ENCODE results near the gene TBX20. TPM values are rescaled to one million over a fixed set of nuclear protein-coding genes. Genes with fewer than 3 reads are reported as not detected.

TBX20 gene
- total and polyA plus RNA-seq, 7 donors = not detected

GRCh38 chr7:35259523-35259908 lies 5.6 kb upstream of the TBX20 start:
- Histone ChIP-seq H3K36me3 (ENCODE audit: insufficient read depth in 1 of 2, low read depth in 1 of 2) (no peaks in the 10 kb centered on the region), H3K27ac (no peak overlapping the region), H3K4me3 (no peak overlapping the region), H3K9me3 (no peaks in the 10 kb centered on the region), H3K4me1 (no peaks in the 10 kb centered on the region), H3K27me3 (ENCODE audit: insufficient read depth in 3 of 3, low read length in 2 of 3) (peaks cover 0 to 98% (median 54%) of the 10 kb centered on the region in 3 donors)
- intact Hi-C loops (cut with DNase I) = no loop called here
- TF ChIP-seq CTCF (IDR thresholded peaks at IDR 0.05) = no peak
- 13 to 19% (median 16%) methylated on average over 6 of the region's 6 CpGs for WGBS, 3 donors
- DNase-seq (no peak), ATAC-seq (no peak)

GRCh38 chr7:35258868-35259522 lies 5.1 kb upstream of the TBX20 start:
- no peaks in the 10 kb centered on the region for H3K9me3 ChIP-seq
- peaks cover 0 to 100% (median 59%) of the 10 kb centered on the region in 3 donors for H3K27me3 ChIP-seq (ENCODE audit: insufficient read depth in 3 of 3, low read length in 2 of 3)
- WGBS, 3 donors = 12 to 14% (median 12%) methylated on average over 27 of the region's 27 CpGs
- intact Hi-C loops (cut with DNase I) = no loop called here
- no peaks in the 10 kb centered on the region for H3K4me1 ChIP-seq
- no peak overlapping the region for H3K27ac ChIP-seq
- TF ChIP-seq CTCF (IDR thresholded peaks at IDR 0.05) = no peak
- H3K4me3 ChIP-seq = no peak overlapping the region
- no peak for DNase-seq
- no peak for ATAC-seq
- no peaks in the 10 kb centered on the region for H3K36me3 ChIP-seq (ENCODE audit: insufficient read depth in 1 of 2, low read depth in 1 of 2)

GRCh38 chr7:35258125-35258867 lies 4.4 kb upstream of the TBX20 start:
- no peak for ATAC-seq
- intact Hi-C loops (cut with DNase I) = no loop called here
- TF ChIP-seq CTCF (IDR thresholded peaks at IDR 0.05) = no peak
- Histone ChIP-seq H3K9me3 (no peaks in the 10 kb centered on the region), H3K27me3 (ENCODE audit: insufficient read depth in 3 of 3, low read length in 2 of 3) (peaks cover 0 to 100% (median 66%) of the 10 kb centered on the region in 3 donors), H3K27ac (no peak overlapping the region), H3K36me3 (ENCODE audit: insufficient read depth in 1 of 2, low read depth in 1 of 2) (no peaks in the 10 kb centered on the region), H3K4me3 (no peak overlapping the region), H3K4me1 (no peaks in the 10 kb centered on the region)
- no peak for DNase-seq
- WGBS, 3 donors = 10 to 13% (median 11%) methylated on average over 48 to 50 of the region's 50 CpGs

GRCh38 chr7:35257251-35258124 lies 3.6 kb upstream of the TBX20 start:
- intact Hi-C loops (cut with DNase I) = no loop called here
- TF ChIP-seq CTCF (IDR thresholded peaks at IDR 0.05) = no peak
- WGBS, 3 donors = 2 to 3% (median 3%) methylated on average over 69 of the region's 69 CpGs
- no peaks in the 10 kb centered on the region for H3K36me3 ChIP-seq (ENCODE audit: insufficient read depth in 1 of 2, low read depth in 1 of 2)
- peak in 1 of 2 donors; percentile 50 for DNase-seq
- H3K27me3 ChIP-seq (ENCODE audit: insufficient read depth in 3 of 3, low read length in 2 of 3) = peaks cover 0 to 100% (median 64%) of the 10 kb centered on the region in 3 donors
- no peaks in the 10 kb centered on the region for H3K4me1 ChIP-seq
- ATAC-seq = no peak
- no peaks in the 10 kb centered on the region for H3K9me3 ChIP-seq
- H3K4me3 ChIP-seq = peak overlapping the region; percentile 39
- no peak overlapping the region for H3K27ac ChIP-seq

All from psoas muscle (tissue), 8 donors.